Left hindlimb (tissue), 1 donor: ENCODE results near the gene BMPR1B.
A peak's percentile ranks its signal among the peaks of the same experiment; 100 is the strongest.
"Not testable (repeated sequence)": the region's sequence is repeated elsewhere in the genome, so short reads cannot be mapped to it uniquely, and the experiment has no call there.

Experiments
- DNase-seq: peaks from one replicate; pipeline ENCODE4 v3.0.0-alpha.2; 2018

Gene BMPR1B

DNA sequence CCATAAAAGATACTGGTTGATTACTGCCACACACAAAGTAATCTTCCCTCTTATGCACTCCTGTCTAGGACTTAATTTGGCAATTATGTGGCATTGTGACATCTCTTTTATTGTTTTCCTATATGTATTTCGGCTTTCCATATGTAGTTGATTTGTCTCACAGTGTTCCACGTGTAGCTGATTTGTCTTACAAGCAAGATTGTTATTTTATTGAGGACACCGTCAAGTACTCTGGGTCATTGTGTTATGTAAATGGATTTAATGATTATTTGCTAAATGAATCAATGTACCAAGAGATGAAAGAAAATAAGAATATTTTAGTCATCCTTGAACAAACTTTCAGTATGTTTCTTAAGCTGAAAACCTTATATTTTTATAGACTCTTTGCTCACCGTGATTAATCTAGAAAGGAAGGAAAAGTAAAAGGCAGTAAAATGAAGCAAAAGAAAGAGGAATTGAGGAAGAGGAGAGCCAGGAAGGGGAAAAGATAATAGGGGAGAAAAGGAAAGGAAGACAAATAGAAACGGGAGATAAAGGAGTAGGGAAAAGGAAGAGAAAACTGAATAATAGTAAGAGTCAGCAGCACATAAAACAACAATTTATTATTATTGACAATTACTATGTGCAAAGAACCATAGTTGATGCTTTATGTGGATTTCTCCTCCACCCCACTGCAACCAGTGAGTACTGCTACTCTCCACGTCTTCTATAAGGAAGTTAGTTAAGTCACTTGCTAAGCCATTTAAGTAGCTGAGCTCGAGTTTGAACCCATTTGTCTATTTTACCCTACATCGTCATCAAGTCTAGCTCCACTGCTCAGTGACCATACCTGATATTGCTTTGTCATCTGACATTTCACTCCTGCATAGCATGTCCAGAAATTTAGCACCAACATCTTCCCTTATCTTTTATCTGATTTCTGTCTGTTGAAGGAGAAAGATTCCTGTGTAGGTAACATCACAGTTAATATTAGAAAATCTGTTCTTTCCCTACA lies 336.5 kb downstream of the BMPR1B start:
- no peak for DNase-seq

DNA sequence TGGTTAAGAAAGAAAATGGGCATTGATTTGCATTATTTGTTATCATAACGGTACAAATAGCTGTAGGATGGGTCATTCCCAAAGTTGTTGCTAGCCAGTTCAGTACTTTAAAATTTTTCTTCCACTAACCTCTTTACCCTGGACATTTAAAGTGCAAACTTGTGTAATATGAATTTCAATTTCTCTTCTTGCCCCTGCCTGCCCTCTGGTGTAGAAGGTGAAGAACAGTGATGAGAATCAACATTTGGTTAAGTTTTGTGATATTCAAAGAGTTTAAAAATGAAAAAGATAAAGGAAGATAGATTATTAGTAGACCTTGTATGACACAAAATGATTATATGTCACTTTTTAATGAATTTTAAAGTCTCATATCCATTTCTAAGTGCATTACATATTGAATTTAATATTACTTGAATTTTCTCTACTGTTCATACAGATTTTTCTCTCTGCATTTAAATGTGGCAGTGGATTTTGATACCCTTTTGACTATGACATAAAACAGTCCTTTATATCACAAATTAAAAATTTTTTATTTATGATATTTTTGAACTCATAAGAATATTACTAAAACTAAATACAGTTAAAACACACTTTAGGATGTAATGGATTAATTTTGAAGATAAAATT lies 337.7 kb downstream of the BMPR1B start:
- no peak for DNase-seq

DNA sequence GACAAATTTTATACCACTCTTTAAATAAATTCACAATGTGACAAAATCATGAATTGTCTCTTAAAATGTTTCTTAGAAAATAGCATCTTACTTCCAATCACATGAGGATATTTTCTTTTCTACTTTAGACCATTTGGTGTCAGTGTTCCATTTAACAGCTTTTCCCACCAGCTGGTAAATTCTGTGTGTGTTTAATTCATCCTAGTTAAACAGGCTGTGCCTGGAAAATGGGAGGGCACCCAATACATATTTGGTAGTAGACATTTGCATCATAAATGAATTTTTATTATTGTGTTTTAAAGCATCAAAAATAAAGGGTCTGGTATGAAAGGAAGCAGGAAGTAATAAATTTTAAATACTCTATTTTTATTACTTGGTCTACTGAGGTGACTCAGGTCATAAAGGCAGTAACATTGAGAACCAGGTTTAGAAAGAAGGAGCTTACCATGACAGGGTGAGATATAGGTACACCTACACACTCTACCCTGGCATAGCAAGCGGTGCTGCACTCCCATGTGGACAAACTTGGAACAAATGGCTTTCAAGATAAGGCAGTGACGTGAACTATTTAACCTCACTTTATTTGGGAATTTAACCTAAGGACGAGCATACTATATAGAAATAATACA lies 344.5 kb downstream of the BMPR1B start:
- no peak for DNase-seq

DNA sequence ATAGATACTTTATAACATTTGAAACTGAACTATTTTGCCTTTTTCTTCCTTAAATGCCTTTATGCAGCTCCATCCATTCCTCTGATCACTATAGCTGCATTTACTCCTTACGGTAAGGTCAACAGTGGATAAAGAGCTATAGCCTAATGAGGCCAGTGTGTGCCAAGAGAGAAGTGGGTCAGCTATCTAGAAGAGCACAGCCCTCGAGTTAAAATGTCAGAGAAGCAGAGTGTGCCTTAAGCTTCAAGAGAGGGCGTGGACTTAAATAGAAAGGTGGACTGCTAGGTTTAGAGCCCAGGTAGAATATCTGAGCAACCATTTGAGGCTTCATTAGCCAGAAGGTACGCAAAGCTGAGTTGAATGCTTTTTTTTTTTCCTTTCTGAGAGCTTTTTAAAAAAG lies 347.4 kb downstream of the BMPR1B start:
- no peak for DNase-seq

DNA sequence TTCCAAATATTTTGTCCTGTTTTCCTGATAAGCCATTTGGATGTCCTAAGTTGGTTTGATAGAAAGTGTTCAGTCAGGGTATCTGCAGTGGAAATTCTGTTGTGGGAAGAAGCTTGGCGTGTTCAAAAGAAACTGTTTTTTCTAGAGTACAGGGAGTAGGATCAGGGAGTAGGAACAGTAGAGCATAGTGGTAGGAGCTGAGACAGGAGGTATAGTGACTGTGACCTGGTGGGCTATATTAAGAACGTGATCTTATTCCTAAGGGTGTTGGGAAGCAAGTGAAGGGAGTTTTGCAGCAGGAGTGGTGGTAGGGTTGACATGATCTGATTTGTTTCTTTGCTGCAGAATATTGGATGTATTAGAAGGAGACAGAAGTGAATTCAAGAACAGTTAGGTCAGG lies 348.2 kb downstream of the BMPR1B start:
- no peak for DNase-seq

DNA sequence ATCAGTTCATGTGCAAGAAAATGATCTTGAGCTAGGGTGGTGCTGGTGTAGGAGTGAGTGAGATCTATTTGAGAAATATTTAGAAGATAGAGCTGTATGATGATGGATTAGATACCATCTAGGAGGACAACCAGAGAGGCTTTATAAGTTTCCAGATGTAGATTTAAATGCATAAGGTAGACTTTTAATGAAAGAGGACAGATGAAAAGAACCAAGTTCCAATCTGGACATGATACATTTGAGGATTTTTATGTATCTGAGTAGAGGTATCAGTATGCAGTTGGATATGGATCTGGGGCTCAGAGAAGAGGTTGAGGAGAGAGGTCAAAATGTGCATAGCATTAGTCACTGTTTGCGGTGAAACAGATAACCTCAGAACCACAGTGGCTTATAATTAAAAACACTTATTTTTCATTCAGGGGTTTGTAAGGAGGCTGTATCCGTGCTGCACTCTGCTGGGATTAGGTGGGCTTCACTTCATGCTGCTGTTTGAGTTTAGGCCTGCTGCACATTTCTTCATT lies 348.7 kb downstream of the BMPR1B start:
- no peak for DNase-seq

DNA sequence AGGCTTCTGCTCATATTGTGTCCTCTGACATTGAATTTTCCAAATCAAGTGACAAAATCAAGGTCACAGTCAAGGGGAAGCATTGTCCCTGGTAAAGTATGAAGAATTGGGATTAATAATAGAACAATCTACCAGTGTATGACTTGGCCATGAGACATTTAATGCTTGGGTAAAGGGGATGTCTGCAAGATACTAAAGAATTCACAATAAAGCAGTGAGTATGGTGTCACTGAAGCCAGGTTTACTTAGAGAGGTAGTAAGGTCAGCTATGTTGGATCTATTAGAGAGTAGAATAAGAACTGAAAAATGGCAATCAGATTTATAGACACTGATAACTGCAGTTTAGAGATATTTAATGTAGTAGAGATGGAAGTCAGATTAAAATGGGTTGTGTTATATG lies 349.2 kb downstream of the BMPR1B start:
- no peak for DNase-seq

DNA sequence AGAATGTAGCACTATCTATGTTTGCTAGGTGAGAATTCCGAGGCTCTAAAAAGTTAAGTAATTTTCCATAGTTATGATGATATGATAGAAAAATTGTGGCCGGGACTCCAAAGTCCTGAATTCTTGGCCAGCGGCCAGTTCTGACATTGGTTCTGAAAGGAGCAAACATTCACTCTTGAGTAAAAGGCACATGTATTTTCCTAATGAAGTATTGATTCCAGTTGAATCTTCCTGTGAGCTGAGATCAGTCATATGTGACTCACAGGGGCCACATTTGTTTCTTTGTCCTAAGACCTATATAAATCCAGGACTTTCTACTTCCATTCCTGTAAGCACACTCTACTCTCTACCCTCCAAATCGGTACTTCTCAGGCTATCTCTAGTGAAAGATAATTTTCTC lies 349.9 kb downstream of the BMPR1B start:
- no peak for DNase-seq

DNA sequence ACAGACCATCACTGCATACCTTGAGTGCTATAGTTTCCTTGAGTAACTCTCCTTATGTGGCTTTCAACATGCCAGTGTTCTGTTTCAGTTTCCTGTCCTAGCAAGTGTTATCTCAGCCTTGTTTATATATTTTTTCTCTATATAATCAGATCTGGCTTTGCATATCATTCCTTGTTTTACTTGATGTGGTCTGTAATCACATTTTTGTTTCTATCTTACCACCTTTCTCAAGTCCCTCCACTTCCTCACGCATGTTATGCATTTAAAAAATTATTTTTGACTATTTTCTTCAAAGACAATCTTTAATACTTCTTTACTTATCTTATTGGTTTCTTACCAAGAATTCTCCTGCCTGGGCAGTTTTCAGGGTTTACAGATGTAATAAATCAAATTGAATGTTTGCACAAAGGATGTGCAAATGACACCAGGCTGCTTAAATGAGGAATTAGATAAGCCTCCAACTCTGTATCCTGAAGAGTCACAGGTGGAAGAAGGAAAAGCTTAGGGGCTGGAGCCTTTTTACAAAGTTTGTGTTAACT lies 351.2 kb downstream of the BMPR1B start:
- no peak for DNase-seq

DNA sequence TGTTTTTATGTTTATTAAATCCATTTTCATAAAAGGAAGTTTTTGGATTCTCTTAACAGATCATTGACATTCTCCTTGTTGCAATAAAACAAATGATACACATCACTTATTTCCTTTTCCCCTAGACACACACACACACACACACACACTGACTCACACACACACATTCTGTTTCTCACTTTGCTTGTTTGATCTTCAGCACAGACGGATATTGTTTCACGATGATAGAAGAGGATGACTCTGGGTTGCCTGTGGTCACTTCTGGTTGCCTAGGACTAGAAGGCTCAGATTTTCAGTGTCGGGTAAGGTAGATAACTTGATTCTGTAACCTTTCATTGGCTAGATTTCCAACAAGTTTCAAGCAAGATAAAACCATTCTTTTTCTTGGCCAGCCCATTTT lies 356.8 kb downstream of the BMPR1B start:
- DNase-seq = no peak

DNA sequence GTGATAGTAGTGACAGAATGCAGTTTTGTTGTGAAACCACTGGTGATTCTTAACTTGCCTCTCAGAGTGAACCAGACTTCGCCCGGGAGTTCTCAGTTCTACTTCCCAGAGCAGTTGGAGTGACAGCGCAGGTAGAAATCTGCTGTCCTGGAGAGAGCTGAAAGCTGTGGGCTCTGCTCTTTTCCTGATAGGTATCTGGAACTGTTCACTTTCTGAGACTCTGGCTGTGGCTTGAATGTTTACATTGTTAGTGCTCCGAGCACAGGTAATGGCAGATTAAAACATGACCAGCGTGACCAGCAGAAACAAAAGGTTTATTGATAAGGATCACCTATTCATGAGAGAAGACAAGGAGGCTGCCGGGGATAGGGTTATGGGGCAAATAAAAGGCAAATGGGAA lies 360.7 kb downstream of the BMPR1B start:
- no peak for DNase-seq

DNA sequence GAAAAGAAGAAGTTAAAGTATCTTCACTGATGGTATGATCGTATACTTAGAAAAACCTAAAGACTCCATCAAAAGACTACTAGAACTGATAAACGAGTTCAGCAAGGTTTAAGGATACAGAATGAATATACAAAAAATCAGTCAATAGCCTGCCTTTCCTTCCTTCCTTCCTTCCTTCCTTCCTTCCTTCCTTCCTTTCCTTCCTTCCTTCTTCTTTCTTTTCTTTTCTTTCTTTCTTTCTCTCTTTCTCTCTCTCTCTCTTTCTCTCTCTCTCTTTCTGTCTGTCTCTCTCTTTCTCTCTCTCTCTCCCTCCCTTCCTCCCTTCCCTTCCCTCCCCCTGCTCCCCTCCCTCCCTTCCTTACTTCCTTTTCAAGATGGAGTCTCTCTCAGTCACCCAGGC lies 362.7 kb downstream of the BMPR1B start:
- DNase-seq = no peak

DNA sequence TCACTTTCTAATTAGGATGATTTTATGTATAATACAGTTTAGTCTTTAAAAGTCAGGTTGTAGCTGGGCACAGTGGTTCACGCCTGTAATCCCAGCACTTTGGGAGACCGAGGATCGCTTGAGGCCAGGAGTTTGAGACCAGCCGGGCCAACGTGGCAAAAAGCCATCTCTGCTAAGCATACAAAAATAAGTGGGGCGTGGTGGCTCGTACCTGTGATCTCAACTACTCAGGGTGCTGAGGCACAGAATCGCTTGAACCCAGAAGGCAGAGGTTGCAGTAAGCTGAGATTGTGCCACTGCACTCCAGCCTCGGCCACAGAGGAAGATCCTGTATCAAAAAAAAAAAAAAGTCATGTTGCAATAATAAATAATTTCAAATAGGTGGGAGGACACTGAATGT lies 364.2 kb downstream of the BMPR1B start:
- no peak for DNase-seq

DNA sequence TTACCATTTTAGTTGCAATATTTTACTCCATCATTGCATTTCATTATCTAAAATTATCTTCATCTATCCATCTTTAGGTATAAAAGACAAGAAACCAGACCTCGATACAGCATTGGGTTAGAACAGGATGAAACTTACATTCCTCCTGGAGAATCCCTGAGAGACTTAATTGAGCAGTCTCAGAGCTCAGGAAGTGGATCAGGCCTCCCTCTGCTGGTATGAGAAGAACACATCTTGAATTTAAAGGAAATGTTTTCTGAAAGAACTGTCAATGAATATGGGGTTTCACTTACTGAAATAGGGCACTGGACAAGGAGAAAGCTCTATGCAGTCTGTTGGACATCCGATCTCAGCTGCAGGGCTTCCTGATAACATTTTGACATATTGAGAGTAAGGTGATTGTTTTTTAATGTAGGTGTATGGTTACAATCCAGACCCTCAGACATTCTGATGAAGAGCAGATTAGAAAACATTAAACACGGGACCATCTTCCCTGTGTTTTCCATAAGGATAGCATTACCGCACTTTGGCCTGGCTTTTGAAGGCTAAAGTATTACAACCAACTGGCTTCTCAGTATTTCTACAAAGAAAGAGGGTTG lies 367.2 kb downstream of the BMPR1B start:
- DNase-seq = peak; percentile 30

DNA sequence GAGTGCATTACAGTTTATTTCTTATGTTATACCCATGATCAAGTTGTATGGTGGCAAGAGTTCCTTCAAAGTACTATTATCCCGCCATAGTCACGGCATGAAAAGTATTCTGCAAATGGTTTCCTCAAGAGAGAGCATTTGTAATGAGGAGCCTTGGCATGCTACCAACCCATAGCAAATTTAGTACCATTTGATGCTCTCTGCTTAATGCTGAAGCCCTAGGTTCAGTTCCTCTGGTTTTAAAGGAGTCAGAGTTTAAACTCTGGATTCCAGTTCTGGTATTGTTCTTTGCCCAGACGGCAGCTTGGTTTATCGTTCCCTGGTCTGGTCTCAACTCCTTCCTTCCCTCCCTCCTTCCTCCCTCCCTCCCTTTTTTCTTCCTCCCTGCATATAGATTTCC lies 371.3 kb downstream of the BMPR1B start:
- no peak for DNase-seq

DNA sequence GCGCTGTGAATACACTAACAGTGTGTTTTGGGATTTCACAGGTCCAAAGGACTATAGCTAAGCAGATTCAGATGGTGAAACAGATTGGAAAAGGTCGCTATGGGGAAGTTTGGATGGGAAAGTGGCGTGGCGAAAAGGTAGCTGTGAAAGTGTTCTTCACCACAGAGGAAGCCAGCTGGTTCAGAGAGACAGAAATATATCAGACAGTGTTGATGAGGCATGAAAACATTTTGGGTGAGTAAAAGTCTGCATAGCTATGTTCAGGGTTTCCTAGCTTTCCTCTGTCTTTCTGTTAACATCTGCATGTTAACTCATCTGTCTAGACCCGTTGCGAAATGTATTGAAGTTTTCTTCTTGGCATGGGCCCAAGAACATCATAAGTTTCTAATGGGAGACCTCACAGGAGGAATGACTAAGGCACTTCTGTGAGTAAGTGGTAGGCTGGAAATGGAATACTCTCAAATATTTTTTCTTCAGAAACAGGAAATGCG lies 372.1 kb downstream of the BMPR1B start:
- peak; percentile 53 for DNase-seq

DNA sequence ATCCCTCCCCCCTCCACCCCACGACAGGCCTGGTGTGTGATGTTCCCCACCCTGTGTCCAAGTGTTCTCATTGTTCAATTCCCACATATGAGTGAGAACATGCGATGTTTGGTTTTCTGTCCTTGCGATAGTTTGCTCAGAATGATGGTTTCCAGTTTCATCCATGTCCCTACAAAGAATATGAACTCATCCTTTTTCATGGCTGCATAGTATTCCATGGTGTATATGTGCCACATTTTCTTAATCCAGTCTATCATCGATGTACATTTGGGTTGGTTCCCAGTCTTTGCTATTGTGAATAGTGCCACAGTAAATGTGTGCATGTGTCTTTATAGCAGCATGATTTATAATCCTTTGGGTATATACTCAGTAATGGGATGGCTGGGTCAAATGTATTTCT lies 376.3 kb downstream of the BMPR1B start:
- not testable (repeated sequence) for DNase-seq

DNA sequence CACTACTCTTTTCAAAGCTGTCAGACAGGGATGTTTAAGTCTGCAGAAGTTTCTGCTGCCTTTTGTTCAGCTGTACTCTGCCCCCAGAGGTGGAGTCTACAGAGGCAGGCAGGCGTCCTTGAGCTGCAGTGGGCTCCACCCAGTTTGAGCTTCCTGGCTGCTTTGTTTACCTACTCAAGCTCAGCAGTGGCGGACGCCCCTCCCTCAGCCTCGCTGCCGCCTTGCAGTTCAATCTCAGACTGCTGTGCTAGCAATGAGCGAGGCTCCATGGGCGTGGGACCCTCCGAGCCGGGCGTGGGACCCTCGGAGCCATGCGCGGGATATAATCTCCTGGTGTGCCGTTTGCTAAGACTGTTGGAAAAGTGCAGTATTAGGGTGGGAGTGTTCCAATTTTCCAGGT lies 381.7 kb downstream of the BMPR1B start:
- DNase-seq = not testable (repeated sequence)

DNA sequence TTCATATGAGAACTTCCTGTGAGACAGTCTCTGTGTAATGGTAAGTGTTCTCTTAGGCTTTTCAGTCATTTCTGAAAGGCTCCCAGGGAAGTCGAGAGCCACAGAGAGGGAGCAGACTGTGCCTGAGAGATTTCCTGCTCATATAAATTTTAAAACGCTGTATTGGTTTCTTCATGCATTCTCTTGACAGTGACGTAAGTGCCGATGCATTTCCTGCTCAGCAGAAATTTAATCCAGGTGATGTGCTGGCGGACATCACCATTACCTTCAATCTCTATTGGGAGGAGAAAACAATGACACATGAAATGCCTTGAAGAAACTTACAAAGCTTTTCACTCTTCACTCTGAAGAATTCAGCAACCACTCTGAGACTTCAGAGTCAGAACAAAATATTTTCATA lies 383.6 kb downstream of the BMPR1B start:
- DNase-seq = no peak

DNA sequence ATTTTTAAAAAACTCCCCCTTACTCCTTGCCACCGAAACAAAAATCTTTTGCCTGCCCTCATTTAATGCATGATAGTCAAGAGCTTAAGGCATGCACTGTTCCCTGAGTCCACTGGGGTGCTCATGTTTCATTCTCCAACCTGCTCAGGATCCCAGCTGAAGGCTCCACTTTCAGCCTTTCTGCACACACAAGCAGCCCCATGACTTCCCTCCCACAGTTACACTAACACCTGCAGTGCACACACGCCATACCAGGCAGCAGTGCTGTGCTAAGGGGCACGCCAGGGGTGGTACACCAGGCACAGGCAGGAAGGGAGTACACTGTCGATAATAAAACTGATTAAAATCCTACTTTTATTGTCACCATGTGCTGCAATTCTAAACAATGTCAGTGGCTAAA lies 385.2 kb downstream of the BMPR1B start:
- no peak for DNase-seq

DNA sequence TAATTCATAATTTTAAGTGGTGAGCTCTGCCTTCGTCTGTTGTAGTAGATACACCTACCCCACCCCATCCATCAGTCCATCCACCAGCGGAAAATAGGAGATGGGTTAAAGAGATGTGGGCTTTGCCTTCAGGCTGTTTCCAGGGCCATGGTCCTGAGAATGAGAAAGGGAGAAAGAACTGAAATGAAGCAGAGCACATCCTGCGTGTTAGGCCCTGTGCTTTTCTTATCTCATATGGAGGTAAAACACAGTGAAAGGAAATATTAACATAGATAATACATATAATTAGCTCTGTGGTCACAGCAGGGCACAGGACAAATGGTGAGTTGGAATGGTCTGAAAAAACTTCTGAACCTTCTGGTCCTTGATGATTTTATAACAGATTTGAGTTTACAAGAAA lies 393.5 kb downstream of the BMPR1B start:
- DNase-seq = no peak

DNA sequence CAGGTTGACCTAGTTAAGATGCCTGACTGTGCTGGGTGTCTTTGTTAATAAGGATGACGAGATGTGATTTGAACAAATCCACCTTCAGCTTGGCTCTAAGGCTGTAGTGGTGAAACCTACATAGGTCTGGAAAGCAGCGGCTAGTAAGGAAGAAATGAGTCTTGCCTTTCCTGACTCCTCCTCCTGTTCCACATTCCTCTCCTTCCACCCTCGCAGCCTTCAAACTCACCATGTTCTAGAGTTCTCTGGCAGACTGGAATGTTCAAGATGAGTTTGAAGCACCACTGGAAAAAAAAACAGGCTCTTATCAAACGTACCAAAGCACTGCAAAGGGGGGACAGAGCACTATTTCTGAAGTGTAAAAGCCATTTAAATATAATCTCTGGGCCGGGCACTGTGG lies 395.4 kb downstream of the BMPR1B start:
- DNase-seq = no peak
